ENCODE measurements around the gene RASSF3. TPM values are rescaled to one million over a fixed set of nuclear protein-coding genes. Genes with fewer than 3 reads are reported as not detected.
"Not testable (repeated sequence)": the region's sequence is repeated elsewhere in the genome, so short reads cannot be mapped to it uniquely, and the experiment has no call there.

The RASSF3 gene
- total and polyA plus RNA-seq, 11 donors = 32.8 to 116 (median 90.6) TPM

- peaks cover 3 to 84% (median 46%) of the 10 kb centered on the region in 12 donors for H3K4me1 ChIP-seq
- peak overlapping the region; percentile 62 to 93 (median 84) for H3K27ac ChIP-seq
- TF ChIP-seq POLR2A (IDR thresholded peaks at IDR 0.05) (peak in 1 of 2 donors; percentile 28), CTCF (IDR thresholded peaks at IDR 0.05) (no peak)
- ATAC-seq (peak; percentile 92 to 98 (median 96)), DNase-seq (peak; percentile 70 to 83 (median 78))
- 3 to 4% (median 3%) methylated on average over 15 of the region's 15 CpGs for WGBS, 4 donors
- H3K36me3 ChIP-seq = peaks cover 0 to 8% (median 0%) of the 10 kb centered on the region in 9 donors
- no peaks in the 10 kb centered on the region for H3K9me3 ChIP-seq
- intact Hi-C loops (cut with DNase I) = loop anchor here in 1 of 10 donors (5.0 kb wide), 1 partner anchor 42 kb away; no protein-coding TSS in a partner anchor
- H3K4me3 ChIP-seq = peak overlapping the region in 10 of 12 donors; percentile 3 to 46 (median 36)
- H3K27me3 ChIP-seq = no peaks in the 10 kb centered on the region
These were observed 15.2 kb downstream of the RASSF3 start for GRCh38 chr12:64625243-64626077.

- not testable (repeated sequence) for H3K9me3 ChIP-seq, H3K36me3 ChIP-seq, DNase-seq, ATAC-seq, H3K27me3 ChIP-seq, H3K4me3 ChIP-seq
- Histone ChIP-seq H3K27ac (peak overlapping the region in 11 of 12 donors; percentile 67 to 93 (median 86)), H3K4me1 (peaks cover 3 to 73% (median 44%) of the 10 kb centered on the region in 12 donors)
- intact Hi-C loops (cut with DNase I) = loop anchor here in 1 of 10 donors (5.0 kb wide), 1 partner anchor 41 kb away; no protein-coding TSS in a partner anchor
- WGBS, 4 donors = 91 to 98% (median 97%) methylated on average over 1 of the region's 1 CpG
These were observed 16.3 kb downstream of the RASSF3 start for GRCh38 chr12:64626588-64626987.

DNA sequence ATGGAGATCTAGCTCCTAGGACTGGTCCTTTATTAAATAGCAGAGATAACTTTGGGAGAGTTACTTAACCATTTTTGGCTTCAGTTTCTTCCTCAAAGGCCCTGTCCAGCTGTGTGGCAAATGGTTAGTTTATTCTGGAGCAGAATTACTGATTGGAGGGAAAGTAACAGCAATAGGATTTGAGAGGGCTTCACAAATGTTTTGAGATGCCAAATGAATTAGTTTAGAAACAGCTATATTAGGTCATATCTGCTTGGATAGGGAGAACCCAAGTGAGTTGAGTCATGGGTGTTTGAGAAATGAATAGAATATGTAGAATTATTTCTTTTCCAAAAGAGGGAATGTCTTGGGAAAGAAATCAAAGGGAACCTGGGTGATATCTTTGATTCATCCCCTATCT, 17.5 kb downstream of the RASSF3 start:
- ATAC-seq (peak in 3 of 4 donors; percentile 12 to 46 (median 26)), DNase-seq (no peak)
- no peaks in the 10 kb centered on the region for H3K27me3 ChIP-seq
- peaks cover 3 to 72% (median 50%) of the 10 kb centered on the region in 12 donors for H3K4me1 ChIP-seq
- H3K9me3 ChIP-seq = no peaks in the 10 kb centered on the region
- peak overlapping the region in 10 of 12 donors; percentile 5 to 93 (median 45) for H3K27ac ChIP-seq
- H3K4me3 ChIP-seq = no peak overlapping the region
- H3K36me3 ChIP-seq = peaks cover 0 to 9% (median 0%) of the 10 kb centered on the region in 9 donors
- intact Hi-C loops (cut with DNase I) = loop anchor here in 1 of 10 donors (5.0 kb wide), 1 partner anchor 40 kb away; no protein-coding TSS in a partner anchor
- TF ChIP-seq CTCF (IDR thresholded peaks at IDR 0.05) = no peak
- no peak for TF ChIP-seq POLR2A (IDR thresholded peaks at IDR 0.05)

DNA sequence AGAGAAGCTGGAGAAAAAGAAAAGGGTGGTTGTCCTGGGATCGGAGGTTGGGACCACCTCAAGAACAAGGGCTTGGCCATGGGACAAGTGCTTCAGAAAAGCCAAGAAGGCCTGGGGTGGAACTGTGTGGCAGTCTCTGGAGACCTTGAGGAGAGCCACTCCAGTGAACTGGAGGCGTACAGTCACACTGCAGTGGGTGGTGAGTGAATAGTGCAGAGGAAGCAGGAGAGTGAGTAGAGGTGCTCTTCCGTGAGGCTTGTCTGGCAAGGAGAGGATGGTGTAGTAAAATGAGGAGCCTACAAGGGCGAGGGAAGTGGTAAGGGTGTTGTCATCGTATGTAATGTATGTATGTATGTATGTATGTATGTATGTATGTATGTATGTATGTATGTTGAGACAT, 20.9 kb downstream of the RASSF3 start:
- Histone ChIP-seq H3K9me3 (peaks cover 0 to 8% (median 0%) of the 10 kb centered on the region in 12 donors), H3K4me1 (peaks cover 0 to 55% (median 38%) of the 10 kb centered on the region in 12 donors), H3K27ac (no peak overlapping the region), H3K36me3 (peaks cover 0 to 13% (median 0%) of the 10 kb centered on the region in 9 donors), H3K27me3 (no peaks in the 10 kb centered on the region), H3K4me3 (no peak overlapping the region)
- 94 to 98% (median 96%) methylated on average over 5 of the region's 5 CpGs for WGBS, 4 donors
- no peak for DNase-seq
- ATAC-seq = peak in 1 of 4 donors; percentile 18
- intact Hi-C loops (cut with DNase I) = no loop called here
- no peak for TF ChIP-seq POLR2A (IDR thresholded peaks at IDR 0.05)
- no peak for TF ChIP-seq CTCF (IDR thresholded peaks at IDR 0.05)

Measured in heart left ventricle (tissue), 16 donors.